ENCODE measurements around the gene TBX6.
"Not testable (repeated sequence)": the region's sequence is repeated elsewhere in the genome, so short reads cannot be mapped to it uniquely, and the experiment has no call there.

TBX6 gene, protein sequence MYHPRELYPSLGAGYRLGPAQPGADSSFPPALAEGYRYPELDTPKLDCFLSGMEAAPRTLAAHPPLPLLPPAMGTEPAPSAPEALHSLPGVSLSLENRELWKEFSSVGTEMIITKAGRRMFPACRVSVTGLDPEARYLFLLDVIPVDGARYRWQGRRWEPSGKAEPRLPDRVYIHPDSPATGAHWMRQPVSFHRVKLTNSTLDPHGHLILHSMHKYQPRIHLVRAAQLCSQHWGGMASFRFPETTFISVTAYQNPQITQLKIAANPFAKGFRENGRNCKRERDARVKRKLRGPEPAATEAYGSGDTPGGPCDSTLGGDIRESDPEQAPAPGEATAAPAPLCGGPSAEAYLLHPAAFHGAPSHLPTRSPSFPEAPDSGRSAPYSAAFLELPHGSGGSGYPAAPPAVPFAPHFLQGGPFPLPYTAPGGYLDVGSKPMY

DNA sequence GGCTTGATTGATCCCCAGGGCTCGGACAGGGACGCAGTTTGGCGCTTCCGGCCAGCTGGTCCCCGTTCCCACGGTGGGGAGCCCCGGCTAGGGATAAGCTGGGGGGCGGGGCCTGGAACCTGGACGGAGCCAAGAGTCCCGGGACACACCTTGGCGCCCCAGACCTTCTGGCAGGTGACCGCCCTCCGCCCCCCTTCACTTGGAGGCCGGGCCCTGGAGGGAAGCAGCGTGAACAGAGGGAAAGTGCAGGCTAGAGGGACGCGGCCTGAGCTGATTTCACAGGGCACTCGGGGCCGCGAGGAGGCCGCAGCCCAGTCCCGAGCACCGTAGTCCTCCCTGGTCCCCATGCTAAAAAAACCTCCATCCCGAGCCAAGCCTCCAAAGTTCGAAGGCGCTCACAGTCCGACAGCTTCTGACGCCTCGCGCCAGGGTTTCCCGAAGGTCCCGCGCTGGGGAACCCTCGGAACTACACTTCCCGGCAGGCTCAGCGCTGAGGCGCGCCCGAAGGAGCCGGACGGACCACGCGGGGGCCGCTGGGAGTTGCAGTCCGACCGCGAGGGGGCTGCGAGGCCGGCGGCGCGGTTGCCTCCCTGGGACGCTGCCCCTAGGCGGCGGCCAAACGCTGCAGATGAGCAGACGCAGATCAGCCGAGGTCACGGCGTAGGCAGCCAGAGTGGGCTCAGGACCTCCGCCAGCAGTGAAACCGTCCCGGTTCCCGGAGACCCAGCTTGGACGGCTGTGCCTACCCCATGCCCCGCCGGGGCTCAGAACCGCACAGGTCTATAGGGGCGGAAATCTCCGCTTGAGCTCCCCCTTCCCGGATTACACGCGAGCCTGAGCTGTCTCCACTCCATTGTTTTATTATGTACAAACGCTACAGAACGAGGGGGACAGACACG is at the start of gene TBX6:
TBX6 (minus strand) TSS at position 451 of the 899 bp plus-strand sequence. CDS start 731 bp downstream, outside the sequence.
- DNase-seq, result peak; percentile 96

DNA sequence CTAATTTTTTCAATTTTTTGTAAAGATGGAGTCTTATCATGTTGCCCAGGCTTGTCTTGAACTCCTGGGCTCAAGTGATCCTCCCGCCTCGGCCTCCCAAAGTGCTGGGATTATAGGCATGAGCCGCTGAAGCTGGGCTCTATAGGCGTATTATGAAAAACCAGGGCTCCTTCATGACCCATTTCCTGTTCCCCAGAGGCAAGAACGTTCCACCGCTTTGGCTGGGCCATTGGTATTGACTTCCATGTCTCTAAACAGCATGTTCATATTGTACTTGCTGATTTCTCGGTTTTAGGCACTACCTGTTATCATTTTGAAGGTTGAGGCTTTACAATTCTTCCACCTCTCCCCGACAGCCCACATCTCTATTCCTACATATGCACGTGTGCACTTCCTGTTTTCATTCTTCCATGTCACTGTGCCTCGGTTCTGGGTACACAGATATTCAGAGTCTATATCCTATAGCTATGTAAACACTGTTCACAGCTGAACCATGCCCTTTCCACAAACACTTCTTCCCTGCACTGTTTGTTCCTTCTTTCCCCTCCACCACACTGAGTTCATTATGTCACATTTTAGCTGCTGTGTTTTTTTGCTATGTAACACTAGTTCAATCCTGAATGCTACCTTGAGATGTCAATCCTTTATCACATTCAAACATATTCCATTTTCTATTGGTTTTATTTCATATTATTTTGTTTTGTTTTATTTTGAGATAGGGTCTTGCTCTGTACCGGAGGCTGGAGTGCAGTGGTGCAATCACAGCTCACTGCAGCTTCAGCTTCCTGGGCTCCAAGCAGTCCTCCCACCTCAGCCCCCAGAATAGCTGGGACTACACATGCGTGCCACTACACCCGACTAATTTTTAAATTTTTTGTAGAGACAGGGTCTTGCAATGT is 48.1 kb upstream of the TBX6 start:
- DNase-seq, result no peak

DNA sequence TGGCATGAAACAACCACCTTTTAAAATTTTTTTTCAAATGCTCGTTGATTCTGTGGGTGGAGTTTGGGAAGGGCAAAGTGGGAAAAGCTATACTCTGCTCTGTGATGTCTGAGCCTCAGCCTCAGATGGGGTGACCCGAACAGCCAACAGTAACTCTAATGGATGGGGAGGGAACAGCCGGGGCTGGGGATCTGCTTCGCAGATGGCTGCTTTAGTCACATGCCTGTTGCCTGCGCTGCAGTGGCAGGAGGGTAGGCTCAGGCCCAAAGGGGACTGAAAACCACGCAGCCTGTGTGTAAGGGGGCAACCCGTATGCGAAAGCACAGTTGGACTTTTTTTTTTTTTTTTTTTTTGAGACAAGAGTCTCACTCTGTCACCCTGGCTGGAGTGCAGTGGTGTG is 46.2 kb upstream of the TBX6 start:
- DNase-seq, result no peak

DNA sequence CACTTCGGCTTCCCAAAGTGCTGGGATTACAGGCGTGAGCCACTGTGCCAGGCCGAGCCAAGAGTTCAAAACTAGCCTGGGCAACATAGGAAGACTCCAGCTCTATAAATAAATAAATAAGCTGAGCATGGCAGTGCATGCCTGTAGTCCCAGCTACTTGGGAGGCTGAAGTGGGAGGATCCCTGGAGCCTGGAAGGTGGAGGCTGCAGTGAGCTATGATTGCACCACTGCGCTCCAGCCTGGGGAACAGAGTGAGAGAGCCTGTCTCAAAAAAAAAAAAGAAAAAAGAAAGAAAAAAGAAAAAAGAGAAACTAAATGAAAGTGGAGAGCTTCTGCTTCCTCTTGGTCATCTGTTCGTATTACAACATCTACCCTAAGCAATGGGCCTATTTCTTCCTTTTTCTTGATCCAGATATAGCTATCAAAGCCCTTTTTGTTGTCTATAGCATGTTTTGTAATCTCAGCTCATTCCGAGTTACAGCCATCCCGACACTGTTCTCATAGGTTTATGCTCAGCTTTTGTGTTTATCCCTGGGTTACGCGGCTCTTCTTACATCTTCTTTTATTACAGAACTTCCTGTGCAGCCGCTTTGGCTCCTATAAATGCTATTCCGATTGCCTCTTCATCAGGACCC is 45.4 kb upstream of the TBX6 start:
- DNase-seq, result no peak

DNA sequence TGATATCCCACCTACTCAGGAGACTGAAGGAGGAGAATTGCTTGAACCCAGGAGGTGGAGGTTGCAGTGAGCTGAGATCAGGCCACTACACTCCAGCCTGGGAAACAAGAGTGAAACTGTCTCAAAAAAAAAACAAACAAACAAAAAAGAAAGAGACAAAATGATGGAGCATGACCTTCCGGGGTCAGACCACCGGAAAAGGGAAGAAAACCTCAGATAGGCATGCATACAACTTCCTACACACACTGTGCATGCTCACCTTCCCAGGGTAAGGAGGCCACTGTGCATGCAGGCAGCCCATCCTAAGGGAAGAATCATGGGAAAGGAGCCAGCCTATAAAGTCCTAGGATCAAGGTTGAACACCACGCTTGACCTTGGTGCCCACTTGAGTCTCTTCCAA is 40.9 kb upstream of the TBX6 start:
- no peak for DNase-seq

DNA sequence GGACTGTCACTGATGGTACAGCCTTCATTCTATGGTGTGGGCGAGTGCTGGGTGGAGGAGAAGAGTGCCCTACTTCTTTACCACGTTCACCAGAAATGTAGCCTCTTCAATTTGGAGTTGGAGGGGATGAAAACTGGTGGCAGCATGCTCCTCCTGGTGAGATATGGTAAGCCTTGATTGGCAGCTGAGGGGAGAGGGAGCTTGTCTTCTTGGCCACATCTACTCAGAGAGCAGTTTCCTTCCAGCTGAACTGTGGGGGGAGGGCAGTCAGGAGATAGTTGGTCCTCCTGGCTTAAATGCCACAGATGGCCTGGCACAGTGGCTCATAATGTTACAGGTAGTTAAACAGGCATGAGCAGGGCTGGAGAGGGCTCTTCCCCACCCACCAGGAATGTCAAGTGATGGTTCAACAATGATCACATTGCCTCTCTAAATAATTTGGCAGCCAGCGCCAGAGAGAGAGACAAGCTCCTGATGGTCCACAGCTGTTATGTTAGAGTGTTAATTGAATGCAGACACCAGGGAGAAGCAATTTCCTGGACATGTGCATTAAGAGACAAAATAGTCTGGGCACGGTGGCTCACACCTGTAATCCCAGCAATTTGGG is 40.2 kb upstream of the TBX6 start:
- DNase-seq, result no peak

DNA sequence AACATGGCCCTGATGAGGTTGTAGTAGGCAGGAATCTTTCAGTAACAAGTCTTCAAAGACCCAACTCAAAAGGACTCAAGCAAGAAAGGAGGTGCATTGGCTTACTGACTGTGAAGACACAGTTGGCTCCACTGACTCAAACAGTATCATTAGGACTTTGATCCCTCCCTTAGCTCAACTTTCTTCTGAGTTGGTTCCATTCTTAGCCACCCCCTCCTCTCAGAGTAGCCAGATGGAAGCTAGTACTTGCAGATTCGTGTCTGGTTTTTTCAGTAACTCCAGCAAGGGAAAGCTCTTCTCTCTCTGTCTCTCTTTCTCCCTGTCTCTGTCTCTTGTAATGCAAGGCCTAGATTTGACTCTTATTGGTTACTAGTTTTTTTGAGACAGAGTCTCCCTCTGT is 36.3 kb upstream of the TBX6 start:
- DNase-seq, result no peak

DNA sequence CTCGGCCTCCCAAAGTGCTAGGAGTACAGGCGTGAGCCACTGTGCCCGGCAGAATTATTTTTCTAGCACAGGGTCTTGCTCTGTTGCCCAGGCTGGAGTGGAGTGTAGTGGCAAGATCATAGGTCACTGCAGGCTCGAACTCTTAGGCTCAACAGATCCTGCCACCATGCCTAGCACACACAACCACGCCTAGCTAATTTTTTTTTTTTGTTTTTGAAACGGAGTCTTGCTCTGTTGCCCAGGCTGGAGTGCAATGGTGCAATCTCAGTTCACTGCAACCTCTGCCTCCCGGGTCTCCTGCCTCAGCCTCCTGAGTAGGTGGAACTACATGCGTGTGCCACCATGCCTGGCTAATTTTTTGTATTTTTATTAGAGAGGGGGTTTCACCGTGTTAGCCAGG is 34.0 kb upstream of the TBX6 start:
- not testable (repeated sequence) for DNase-seq

DNA sequence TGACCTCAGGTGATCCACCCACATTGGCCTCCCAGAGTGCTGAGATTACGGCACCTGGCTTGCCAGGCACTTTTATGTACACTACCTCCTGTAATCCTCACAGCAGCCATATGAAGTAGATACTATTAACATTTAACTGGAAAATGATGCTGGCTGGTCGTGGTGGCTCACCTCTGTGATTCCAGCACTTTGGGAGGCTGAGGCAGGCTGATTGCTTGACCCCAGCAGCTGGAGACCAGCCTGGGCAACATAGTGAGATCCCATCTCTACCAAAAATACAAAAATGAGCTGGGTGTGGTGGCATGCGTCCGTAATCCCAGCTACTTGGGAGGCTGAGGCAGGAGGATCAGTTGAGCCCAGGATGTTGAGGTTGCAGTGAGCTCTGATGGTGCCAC is 33.3 kb upstream of the TBX6 start:
- DNase-seq, result no peak

DNA sequence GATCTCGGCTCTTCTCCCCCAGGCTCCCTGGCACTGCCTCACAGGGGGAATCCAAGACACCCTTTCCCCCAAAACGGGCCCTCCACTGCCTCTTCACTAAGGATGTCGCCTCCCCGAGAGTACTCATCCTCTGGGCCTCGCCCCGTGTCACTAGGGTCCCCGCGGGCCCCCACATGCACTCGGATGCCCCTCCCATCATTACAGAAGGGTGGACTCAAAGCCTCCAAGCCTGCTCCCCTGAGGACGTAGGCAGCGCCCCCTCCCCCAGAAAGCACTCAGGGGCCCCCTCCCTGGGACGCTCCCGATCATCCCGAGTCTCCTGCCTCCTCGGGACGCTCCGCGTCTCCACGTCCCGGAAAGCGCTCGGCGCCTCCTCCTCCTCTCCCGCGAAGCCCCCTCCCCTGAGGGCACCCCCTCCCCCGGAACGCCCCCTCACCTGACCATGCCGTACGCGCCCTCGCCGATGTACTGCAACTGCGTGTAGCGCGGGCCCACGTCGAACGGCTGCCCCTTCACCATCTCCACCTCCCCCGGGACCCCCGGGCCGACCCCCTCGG is 31.0 kb upstream of the TBX6 start:
- no peak for DNase-seq

DNA sequence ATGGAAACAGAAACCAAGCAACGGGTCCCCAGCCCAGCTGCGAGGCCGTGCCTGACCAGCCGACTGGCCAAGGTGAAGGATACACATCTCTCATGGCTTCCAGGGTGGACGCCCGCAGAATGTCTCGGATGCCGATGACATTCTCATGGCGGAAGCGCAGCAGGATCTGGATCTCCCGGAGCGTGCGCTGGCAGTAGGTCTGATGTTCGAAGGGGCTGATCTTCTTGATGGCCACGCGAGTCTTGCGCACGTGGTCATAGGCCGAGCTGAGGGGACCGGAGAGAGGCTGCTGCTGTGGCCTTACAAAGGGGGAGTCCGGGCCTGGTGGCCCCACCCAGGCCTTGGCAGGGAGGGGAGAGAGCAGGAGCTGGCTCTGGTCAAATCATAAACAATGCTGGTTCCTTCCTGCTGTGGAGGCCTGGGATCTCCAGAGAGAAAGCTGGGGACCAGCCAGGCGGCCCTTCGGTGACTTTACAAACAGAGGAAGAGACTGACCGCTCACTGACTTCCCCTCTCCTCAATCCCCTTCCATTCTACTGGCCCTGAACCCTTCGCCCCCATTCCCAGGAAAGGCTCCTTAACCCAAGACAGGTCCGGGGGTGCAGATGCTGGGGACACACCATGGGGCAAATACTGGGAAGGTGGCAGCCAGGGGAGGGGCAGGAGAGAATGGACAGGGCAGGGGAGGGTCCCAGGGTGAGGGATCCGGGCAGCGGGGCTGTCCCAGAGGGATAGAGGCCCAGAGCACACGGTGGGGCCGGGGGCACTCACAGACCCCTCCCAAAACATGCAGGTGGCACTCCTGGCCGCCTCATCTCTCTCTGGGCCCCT is 30.2 kb upstream of the TBX6 start:
- DNase-seq, result no peak

DNA sequence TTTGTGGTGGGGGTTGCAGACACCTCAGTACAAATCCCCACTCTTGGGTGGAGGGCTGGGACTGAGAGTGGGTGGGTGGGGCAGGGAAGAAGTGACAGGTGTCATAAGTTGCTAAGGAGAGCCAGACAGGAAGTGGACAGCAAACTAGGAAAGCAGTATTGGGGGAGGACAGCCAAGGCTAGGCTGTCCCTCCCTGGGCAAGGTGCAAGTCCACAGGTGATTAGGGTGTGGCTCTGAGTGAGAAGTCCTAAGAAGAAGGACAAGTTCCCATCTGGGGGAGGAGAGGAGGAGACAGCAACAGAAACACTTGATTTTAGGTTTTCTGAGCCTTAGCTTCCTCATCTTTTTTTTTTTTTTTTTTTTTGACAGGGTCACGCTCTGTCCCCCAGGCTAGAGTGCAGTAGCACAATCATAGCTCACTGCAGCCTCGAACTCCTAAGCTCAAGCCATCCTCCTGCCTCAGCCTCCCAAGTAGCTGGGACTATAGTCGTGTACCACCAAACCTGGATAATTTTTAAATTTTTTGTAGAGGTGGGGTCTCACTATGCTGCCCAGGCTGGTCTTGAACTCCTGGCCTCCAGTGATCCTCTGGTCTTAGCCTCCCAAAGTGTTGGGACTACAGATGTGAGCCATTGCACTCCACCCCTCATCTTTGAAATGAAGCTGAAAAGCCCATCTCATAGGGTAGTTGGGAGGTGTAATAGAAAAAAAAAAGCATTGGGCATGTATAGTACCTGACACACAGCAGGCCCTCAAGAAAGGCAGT is 28.8 kb upstream of the TBX6 start:
- no peak for DNase-seq

DNA sequence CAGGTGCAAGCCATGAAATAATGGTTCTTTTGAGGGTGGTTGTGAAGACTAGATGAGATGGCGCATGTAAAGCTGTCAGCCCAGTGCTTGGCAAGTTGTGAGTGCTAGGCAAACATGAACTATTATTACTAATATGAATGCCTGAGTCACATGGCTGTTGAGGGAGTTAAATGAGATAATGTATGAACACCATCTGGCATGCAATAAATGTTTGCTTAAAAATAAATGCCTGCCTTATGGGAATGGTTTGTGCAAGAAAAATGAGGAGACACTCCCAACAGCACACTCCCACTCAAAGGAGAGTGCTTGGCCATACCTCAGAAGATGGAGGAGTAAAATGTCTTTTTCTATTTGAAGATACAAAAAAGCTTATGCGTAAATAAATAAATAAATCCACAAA is 27.7 kb upstream of the TBX6 start:
- DNase-seq, result no peak

DNA sequence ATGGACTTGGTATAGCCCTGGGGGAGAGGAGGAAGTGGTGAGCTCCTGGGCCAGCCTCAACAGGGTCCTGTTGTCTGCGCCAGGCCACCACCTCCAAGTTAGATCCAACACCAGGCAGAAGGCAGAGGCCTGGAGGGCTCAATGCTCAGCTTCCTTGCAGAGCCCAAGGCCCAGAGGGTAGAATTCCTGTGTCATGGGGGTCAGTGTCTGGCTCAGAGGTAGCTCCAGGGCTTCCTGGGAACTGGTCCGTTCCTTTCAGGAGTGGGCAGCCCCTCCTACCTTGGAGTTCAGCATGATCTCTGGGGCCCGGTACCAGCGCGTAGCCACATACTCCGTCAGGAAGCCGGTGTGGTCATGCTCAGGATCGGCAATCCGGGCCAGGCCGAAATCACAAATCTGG is 26.0 kb upstream of the TBX6 start:
- no peak for DNase-seq

DNA sequence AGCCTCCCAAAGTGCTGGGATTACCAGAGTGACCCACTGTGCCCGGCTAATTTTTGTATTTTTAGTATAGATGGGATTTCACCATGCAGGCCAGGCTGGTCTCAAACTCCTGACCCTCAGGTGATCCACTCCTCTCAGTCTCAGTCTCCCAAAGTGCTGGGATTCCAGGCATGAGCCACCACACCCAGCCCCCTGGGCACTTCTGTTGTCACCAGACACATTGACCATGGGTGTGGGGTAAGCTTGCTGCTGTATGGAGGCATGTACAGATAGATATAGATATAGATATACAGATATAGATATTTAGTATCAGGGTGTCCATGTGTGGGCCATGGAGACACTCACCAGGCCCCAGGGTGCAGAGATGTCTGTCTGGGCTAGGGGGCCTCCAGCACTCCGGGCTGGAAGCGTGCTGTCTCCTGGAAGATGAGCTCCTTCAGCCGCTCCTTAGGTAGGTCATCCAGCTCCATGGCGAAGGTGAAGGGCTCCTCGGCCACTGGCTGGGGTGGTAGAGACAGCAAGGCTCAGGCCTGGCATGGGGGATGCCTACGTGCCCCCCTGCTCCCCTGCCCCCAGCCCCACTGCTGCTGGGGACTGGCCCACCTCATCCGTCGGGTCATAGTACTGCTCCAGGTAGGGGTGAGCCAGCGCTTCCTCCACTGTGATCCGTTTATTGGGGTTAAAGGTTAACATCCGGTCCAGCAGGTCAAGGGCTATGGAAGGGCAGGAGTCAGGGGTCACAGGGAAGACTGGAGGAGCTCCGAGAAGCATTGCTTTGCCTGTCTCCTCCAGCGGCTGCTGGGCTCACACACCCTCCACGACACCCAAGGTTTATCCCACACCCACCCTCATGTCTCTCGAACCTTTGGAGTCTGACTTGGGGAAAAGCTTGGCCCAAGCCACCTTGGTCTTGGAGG is 24.8 kb upstream of the TBX6 start:
- no peak for DNase-seq

DNA sequence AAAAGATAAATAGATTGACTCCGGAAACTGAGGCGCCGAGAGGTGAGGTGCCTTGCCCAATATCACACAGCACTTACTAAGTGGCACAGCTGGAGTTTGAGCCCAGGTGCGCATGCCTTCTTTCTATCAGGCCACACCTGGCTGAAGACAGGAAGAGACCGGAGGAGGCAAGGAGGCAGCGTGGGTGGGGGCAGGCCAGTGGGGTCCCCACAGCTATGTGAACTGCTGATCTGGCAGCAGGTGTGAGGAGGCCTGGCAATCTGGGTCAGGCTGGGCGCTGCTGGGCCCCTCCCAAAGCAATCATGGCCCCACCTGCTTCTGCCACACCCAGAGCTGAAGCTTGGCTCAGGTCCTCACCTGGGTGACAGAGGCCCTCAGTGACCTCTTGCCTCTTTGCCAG is 23.5 kb upstream of the TBX6 start:
- no peak for DNase-seq

DNA sequence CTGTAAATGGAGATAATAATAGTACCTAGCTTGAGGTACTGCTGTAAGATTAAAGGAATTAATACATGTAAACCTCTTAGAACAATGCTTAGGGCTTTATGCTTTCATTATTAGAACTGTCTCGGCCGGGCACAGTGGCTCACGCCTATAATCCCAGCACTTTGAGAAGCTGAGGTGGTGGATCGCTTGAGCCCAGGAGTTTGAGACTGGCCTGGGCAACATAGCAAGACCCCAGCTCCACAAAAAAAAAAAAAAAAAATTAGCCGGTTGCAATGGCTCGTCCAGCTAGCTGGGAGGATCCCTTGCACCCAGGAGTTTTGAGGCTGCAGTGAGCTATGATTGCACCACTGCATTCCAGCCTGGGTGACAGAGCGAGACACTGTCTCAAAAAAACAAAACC is 23.1 kb upstream of the TBX6 start:
- DNase-seq, result not testable (repeated sequence)

DNA sequence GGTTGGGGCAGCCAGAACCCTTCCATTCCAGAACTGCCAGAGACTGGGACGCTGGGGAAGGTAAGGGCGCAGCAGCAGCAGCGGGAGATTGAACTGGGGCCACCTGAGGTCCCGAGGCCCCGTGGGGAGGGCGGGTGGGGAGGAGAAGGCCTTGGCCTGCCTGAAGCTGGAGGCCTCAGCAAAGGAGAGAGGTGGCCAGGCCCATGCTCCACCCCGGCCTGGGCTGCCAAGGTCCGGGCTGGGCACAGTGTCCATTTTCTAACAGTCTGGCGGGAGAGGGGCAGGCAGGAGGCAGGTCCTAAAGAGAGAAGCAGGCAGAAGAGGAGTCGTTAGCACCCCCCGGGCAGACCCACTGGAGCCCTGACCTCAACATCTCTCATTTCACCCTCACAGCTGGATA is 22.7 kb upstream of the TBX6 start:
- no peak for DNase-seq

Measured in activated CD4-positive, alpha-beta T cell treated with anti-CD3 and anti-CD28 coated beads, Interleukin-2, amount 50 U/mL, for 16 hours (primary cell).